Renal cortex interstitium (tissue), 11 donors: ENCODE results near the gene PTCRA. TPM values are rescaled to one million over a fixed set of nuclear protein-coding genes. Genes with fewer than 3 reads are reported as not detected.

Experiments used
- DNase-seq, 11 donors: peaks; one replicate each; pipeline ENCODE4 v3.0.0-alpha.2; 2013; ENCODE audit warnings: low read depth in 9 of 11, low spot score in 4 of 11; ENCODE audit errors: extremely low read depth in 1 of 11
- polyA plus RNA-seq, 3 donors: library from polyadenylated mRNA; unstranded; fragments of 120-200 nt; gene quantifications; one replicate each; pipeline ENCODE4 v1.2.1, GENCODE V29; 2013; ENCODE audit not compliant: insufficient read length in 3 of 3

PTCRA gene
- polyA plus RNA-seq, 3 donors: 0.25 to 0.40 TPM; not detected in 1

DNA sequence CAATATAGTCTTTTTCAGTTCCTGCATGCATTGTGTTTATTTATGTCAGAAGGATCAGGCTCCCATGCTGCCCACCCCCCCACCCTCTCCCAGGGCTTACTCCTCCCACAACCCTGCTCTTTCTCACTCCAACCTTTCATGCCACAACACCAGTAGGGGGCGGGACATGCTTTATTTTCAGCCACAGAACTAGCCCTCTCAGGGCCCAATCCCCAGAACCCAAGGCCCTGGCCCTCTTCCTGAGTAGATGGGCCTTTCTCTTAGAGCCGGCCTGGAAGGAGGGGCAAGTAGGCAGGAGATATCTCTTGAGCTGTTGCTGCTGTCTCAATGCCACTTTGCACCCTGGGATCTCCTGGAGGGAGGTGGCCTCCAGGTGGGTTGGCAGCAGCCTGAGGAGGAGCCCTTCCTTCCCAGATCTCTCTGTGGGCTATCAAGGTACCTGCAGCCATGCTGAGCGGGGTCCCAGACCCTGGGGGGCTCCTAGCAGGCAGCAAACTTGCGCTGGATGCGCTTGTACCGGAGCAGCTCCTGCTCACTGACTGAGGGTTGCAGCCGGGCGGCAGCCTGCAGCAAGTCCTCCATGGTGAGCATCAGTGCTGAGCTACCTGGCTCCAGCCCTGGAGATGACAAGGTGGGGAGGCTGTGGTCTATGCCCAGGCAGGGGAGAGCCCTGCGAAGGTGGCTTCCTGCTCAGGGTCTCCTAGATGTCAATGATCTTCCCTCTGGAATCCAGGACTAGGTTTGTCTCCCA is 48.2 kb downstream of the PTCRA start:
- DNase-seq: peak in 1 of 11 donors; percentile 12

DNA sequence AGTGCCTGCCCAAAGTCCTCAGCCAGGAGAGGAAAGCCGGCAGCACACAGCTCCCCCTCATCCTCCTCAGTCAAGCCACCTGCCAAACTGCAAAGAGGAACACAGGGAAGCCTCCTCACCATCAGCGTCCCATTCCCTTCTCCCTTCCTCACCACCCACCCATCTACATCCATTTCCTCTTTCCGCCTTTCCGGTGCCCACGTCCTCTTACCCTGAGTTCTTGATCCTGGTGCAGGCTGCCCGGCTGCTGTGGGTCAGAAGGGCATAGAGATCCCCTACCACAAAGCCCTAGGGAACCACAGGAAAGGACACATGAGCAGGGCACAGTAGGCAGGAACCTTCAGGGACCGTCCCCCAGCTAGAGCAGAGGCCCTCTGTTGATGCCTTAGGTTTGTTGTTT is 50.7 kb downstream of the PTCRA start:
- DNase-seq: no peak

DNA sequence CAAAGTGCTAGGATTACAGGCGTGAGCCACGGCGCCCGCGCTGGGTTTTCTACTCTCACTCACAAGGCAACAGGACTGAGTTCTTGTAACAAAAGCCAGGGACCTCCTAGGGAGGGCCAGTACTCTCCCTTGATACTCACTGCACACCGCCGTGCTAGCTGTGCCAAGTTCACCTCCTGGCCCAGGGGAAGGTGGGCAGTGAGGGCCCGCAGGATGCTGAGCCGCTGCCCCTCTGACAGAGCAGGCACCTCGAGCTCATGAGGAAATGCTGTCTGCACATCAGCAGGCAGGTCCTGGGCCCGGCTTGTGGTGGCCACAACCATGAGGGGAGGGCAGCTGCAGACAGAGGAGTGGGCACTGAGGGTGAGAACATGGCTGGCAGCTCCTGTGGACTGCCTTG is 51.4 kb downstream of the PTCRA start:
- no peak for DNase-seq

DNA sequence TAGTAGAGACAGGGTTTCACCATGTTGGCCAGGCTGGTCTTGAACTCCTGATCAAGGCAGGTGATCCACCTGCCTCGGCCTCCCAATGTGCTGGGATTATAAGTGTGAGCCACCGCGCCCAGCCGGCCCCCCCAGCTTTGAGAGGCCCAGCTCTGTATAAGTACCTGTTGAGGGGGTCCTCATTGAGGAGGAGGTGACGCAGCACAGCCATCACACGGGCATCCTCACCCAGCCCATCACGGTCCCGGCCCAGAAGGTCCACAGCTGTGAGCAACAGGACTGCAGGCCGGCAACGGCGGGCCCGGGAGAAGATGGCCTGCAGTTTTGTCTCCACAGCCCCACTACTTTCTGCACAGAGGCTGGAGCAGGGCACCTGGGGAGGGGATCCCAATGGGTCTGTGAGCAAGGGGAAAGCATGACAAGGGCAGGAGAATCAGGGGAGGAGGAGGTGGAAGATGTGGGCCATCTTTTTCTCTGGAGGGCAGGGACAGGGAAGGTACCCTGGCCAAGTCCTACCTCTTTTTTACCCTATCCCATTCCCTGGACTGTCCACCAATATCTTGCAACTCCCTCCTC is 52.4 kb downstream of the PTCRA start:
- DNase-seq: no peak

DNA sequence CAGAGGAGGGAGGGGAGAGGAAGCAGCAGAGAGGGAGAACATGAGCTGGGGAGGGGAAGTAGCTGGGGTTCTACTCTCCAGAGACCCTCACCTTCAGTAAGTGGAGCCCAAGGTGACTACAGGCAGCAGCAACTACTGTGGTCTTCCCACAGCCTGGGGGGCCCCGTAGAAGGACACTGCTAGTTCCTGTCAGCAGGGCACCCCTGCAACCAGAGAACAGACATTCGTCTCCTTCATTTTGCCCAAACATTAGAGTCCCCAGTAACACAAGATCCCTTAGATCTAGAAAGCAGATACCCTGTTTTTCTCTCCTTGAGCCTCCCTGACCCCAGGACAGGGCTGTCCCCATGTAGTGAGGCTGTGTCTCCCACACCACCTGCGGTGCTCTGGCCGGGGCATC is 52.9 kb downstream of the PTCRA start:
- no peak for DNase-seq

DNA sequence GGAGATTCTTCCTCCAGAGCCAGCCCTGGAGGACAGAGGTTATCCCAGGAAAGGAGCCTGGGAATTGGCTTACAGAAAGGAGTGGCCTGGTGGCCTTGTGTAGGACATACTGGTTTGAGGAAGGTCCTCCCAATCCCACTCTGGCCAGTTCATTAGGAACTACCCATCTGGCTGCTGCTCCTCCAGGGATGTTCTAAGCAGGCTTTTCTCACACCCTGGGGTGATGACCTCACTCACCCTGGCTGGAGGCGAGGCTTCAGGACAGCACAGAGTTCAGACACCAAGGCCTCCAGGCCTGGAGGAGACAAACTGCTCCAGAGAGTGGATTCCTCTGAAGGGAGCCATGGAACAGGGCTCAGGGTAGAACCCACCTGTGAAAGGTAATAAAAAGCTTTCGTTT is 53.6 kb downstream of the PTCRA start:
- DNase-seq: no peak

DNA sequence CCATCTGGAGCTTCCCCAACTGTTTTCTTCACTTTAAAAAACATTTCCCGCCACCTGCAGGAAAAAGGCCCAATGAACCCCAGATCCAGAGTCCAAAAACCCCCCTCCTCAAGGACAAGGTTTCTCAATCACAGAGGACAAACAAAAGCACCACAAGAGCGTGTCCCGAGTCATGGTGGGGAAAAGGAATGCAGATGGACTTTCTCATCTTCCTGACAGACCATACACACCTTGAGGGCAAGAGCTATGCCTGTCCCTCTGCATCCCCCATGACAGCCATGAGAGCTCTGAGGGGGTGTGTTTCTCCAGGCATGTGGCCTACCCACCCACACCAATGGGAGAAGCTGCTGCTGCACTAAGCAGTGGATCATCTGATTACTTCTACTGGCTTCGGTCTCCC is 54.1 kb downstream of the PTCRA start:
- no peak for DNase-seq

DNA sequence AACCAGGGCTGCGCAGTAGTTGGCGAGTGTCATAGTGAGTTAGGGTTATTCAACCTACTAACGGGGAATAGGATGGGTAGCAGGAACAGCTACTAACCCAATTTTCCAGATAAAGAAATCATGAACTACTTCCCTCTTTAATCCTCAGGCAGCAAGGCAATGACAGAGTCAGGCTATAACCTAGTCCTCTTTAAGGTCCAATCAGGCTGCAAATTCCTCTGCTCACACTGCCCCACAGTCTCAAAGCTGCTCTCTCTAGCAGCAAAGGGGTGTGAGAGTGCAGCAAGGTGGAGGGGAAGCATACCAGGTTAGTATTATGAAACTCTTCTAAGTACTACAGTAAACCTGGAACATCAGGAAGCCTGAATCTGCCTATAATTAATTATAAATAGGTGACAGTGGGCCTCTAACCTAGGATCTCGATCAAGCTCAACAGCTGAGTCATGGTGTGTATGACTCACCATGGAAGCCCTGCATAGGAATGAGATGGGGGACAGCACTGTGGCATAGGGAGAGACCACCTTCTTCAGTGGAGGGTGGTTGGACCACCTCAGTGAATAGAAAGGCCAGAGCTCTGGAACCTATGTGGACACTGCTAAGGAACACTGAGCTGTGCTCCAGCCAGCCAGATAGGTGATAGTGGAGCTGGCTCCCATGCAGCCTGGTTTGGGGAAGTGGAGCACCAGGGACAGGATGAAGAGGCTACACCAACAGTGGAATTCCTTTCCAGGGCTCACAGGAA is 55.2 kb downstream of the PTCRA start:
- no peak for DNase-seq

DNA sequence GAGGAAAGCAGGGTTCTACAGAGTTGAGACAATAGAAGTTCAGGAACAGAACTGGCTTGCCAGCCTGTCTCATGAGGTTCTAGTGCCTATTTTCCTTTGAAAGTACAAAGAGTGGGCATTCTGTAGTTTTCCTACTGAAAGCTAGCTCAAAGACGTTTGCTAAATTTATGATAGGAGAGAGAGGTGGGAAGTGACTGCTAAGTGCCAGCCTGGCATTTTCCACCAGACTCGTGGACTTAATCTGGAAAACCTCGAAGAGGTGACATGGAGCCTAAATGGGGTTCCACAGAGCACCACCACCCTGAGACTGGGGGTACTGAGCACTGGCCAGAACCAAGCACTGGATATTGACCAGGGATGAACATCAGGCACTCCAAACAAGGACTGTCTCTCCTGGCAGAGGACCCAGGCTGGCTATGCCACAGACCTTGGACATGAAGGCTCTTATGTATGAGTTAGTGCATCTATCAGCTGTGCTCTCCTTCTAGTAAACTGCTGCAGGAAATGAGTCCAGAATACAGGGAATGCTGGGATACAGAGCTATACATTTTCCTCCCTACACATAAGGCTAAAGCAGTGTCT is 56.0 kb downstream of the PTCRA start:
- DNase-seq: no peak

DNA sequence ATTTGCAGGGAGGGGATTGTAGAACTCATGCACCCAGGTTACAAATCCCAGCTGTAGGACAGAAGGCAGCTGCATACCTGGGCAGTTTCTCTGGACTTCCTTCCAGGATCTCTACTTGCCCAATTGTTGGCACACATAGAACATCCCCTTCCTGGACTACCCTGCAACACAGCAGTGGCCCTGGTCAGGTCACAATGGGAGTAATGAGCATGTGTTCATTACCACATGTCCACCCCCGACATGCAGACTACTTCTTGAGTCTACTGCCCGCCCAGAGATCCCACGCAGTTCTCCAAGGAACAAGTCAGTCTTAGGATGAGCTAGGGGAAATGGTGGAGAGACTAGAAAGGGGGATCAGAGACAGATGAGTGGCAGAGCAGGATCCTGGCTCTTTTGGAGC is 58.1 kb downstream of the PTCRA start:
- no peak for DNase-seq

DNA sequence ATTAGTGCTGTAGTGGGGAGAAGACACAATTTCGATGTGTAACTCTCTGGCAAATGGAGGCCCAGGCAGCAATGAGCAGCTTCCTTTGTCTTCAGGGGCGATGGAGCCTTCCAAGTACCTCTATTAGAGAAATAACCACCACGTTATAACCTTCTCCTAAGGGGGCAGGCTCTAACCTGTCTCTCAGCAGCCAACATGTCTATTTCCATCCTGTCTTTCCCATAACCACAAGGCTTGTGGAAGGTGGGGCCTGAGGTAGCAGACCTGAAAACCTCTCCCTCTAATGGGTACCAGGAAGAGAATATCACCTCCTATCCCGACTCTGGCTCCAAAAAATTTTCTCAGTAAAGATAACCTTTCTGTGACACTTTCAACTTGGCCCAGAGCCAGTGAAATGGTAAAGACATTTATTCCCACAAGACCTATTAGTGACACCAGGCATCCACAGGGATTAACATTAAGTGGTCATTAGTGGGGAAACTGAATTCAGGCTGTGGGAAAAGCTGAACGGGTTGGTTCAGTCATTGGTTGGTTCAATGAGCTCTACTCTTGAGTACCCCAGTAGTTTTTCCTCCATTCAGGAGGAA is 59.2 kb downstream of the PTCRA start:
- no peak for DNase-seq

Other genes with a start within 250 kb of the PTCRA start
- gene PRPH2, start 193.5 kb upstream of the PTCRA start, polyA plus RNA-seq: 1 to 10 TPM; 2.3 to 3.6 (median 3.0) TPM
- 10 to 100 TPM; 21.5 to 26.2 (median 23.4) TPM for gene TBCC, start 169.9 kb upstream of the PTCRA start, polyA plus RNA-seq
- 10 to 100 TPM; 14.8 to 17.0 (median 15.6) TPM for gene BICRAL, start 134.0 kb upstream of the PTCRA start, polyA plus RNA-seq
- gene RPL7L1, start 36.4 kb upstream of the PTCRA start, polyA plus RNA-seq: 100 to 1,000 TPM; 110 to 123 (median 119) TPM
- gene CNPY3, start 13.4 kb downstream of the PTCRA start, polyA plus RNA-seq: 10 to 100 TPM; 53.7 to 66.1 (median 60.7) TPM
- 1 to 10 TPM in 1 of 3 donors, under 1 TPM in 2; 0.95 to 2.6 (median 0.98) TPM for gene GNMT, start 44.7 kb downstream of the PTCRA start, polyA plus RNA-seq
- gene PEX6, start 63.1 kb downstream of the PTCRA start, polyA plus RNA-seq: 10 to 100 TPM; 23.2 to 32.2 (median 23.4) TPM
- 10 to 100 TPM; 51.0 to 66.3 (median 64.0) TPM for gene PPP2R5D, start 68.5 kb downstream of the PTCRA start, polyA plus RNA-seq
- 10 to 100 TPM; 80.8 to 98.4 (median 81.0) TPM for gene MEA1, start 97.9 kb downstream of the PTCRA start, polyA plus RNA-seq
- gene KLHDC3, start 98.2 kb downstream of the PTCRA start, polyA plus RNA-seq: 100 to 1,000 TPM in 1 of 3 donors, 10 to 100 TPM in 2; 91.7 to 104 (median 96.0) TPM
- gene RRP36, start 105.6 kb downstream of the PTCRA start, polyA plus RNA-seq: 10 to 100 TPM; 58.0 to 62.7 (median 62.6) TPM
- 10 to 100 TPM; 47.5 to 57.8 (median 57.7) TPM for gene CUL7, start 137.8 kb downstream of the PTCRA start, polyA plus RNA-seq
- 10 to 100 TPM; 46.8 to 73.4 (median 64.4) TPM for gene MRPL2, start 143.4 kb downstream of the PTCRA start, polyA plus RNA-seq
- 10 to 100 TPM; 53.8 to 79.3 (median 57.6) TPM for gene KLC4, start 143.6 kb downstream of the PTCRA start, polyA plus RNA-seq
- 100 to 1,000 TPM; 217 to 274 (median 239) TPM for gene PTK7, start 160.3 kb downstream of the PTCRA start, polyA plus RNA-seq